Lower lobe of right lung (tissue), 2 donors: ENCODE results near the gene GMDS. TPM values are rescaled to one million over a fixed set of nuclear protein-coding genes. Genes with fewer than 3 reads are reported as not detected.

Experiments used
- ATAC-seq, 2 donors: fragments of 200-7000 bp; cut with Tn5 transposase; one replicate each; pipeline ENCODE4 v1.9.1; 2020 to 2022; ENCODE audit warnings: mild to moderate bottlenecking in 2 of 2, moderate library complexity in 2 of 2
- DNase-seq: peaks from one replicate; pipeline ENCODE4 v3.0.0-alpha.2; 2020
- H3K27ac ChIP-seq: fragments of 200-600 bp; one replicate; pipeline ENCODE4 v1.8.0; 2022
- H3K27me3 ChIP-seq: fragments of 200-600 bp; one replicate; pipeline ENCODE4 v1.8.0; 2022; ENCODE audit warnings: low read depth
- H3K36me3 ChIP-seq: fragments of 200-600 bp; one replicate; pipeline ENCODE4 v1.8.0; 2022; ENCODE audit warnings: mild to moderate bottlenecking
- H3K4me1 ChIP-seq: fragments of 200-600 bp; one replicate; pipeline ENCODE4 v1.8.0; 2022
- H3K4me3 ChIP-seq: fragments of 200-600 bp; one replicate; pipeline ENCODE4 v1.8.0; 2022; ENCODE audit warnings: mild to moderate bottlenecking
- H3K9me3 ChIP-seq: fragments of 200-600 bp; one replicate; pipeline ENCODE4 v1.8.0; 2022
- intact Hi-C: fragments of 100-400 bp; cut with DNase I; formaldehyde crosslinking; loops from one replicate; pipeline ENCODE4 v1.11.0; 2022
- total RNA-seq: library from RNA; stranded (reverse); fragmentation: NEBNext Ultra II Directional; extraction: Animal tissue kit (Norgen Biotek cat#: 25700); gene quantifications from one replicate; pipeline ENCODE4 v1.2.1, GENCODE V29; 2021
- TF ChIP-seq, protein P1 (sequence below): fragments of 200-600 bp; IDR thresholded peaks from one replicate; pipeline ENCODE4 v1.8.0; 2022; ENCODE audit warnings: antibody characterized with exemption, mild to moderate bottlenecking
- donor health status: DM: no; HTN: yes; CAD: no; lungs with severe emphysema.

Gene GMDS
- total RNA-seq, 1 donor from 2014 or later = 12.7 TPM

DNA sequence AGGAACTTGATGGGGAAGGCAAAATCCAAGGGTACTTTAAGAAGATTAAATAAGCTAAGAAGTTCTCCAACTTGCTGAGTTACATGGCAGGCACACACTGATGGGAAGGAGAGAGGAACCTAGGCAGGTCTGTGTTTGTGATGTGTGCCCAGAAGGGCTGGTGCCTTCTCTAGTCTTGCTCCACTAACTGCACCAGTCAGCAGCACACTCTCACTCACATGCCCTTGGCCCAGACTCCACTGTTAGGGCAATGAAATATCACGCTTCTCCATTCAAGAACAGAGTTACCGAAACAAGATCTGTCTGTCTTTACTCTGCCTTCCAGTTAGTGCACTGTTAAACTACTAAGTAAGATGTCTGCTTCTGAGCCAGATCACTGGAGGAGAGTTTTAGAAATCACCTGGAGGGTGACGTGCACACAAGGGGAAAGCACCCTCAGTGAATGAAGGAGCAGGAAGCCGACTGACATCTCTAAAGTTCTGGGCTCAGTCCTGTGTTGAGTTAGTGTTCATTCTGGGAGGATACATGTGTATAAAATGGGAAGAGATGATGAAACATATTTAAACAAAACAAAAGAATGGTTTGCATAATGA lies 384.6 kb downstream of the GMDS start:
- DNase-seq (no peak), ATAC-seq (no peak)
- TF ChIP-seq, protein P1, sequence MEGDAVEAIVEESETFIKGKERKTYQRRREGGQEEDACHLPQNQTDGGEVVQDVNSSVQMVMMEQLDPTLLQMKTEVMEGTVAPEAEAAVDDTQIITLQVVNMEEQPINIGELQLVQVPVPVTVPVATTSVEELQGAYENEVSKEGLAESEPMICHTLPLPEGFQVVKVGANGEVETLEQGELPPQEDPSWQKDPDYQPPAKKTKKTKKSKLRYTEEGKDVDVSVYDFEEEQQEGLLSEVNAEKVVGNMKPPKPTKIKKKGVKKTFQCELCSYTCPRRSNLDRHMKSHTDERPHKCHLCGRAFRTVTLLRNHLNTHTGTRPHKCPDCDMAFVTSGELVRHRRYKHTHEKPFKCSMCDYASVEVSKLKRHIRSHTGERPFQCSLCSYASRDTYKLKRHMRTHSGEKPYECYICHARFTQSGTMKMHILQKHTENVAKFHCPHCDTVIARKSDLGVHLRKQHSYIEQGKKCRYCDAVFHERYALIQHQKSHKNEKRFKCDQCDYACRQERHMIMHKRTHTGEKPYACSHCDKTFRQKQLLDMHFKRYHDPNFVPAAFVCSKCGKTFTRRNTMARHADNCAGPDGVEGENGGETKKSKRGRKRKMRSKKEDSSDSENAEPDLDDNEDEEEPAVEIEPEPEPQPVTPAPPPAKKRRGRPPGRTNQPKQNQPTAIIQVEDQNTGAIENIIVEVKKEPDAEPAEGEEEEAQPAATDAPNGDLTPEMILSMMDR = no peak
- no peak overlapping the region for H3K27ac ChIP-seq
- intact Hi-C loops = no loop called here
- no peaks in the 10 kb centered on the region for H3K4me1 ChIP-seq
- no peaks in the 10 kb centered on the region for H3K27me3 ChIP-seq
- H3K4me3 ChIP-seq = no peak overlapping the region
- H3K36me3 ChIP-seq = no peaks in the 10 kb centered on the region
- no peaks in the 10 kb centered on the region for H3K9me3 ChIP-seq

DNA sequence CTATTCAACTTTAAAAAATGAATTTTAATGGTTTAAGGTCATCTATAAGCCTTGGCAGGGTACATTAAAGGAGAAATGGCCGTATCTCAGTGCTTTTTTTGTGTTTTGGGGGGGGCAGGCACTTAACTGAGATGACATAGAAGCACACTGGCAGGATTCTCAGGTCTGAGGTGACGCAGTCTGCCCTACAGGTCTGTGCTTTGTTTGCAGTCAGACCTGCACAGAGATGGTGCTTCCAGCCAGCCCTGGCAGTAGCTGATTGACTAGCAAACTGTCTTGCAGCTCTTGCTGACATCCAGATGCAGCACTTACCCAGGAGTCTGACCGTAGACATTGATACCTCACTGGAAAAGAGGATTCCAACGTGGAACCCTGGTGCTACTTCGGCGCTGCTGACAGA lies 386.5 kb downstream of the GMDS start:
- H3K36me3 ChIP-seq = no peaks in the 10 kb centered on the region
- H3K9me3 ChIP-seq = no peaks in the 10 kb centered on the region
- no peak overlapping the region for H3K27ac ChIP-seq
- no peaks in the 10 kb centered on the region for H3K27me3 ChIP-seq
- H3K4me3 ChIP-seq = no peak overlapping the region
- H3K4me1 ChIP-seq = no peaks in the 10 kb centered on the region
- intact Hi-C loops = no loop called here
- DNase-seq (no peak), ATAC-seq (no peak)
- TF ChIP-seq, protein P1 = no peak

DNA sequence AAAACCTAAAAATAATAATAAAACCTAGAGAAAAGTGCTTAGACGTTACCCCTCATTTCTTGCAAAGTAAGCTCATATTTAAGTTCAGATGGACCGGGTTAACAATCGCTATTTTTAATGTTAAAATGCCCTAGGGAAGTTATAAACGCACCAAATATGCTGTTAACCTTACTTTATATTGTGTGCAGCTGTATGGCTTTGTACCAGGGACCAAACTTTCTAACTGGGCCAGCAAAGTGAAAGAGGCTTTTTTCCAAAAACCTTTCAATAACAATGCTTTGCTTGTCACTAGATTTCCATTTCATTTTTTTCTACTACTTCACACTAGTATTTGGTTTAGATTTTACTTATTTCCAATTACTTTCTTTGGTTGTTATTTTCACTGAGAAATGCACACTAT lies 387.2 kb downstream of the GMDS start:
- ATAC-seq (no peak), DNase-seq (no peak)
- intact Hi-C loops = no loop called here
- no peaks in the 10 kb centered on the region for H3K4me1 ChIP-seq
- no peaks in the 10 kb centered on the region for H3K36me3 ChIP-seq
- TF ChIP-seq, protein P1 = no peak
- no peak overlapping the region for H3K27ac ChIP-seq
- no peak overlapping the region for H3K4me3 ChIP-seq
- H3K27me3 ChIP-seq = no peaks in the 10 kb centered on the region
- H3K9me3 ChIP-seq = no peaks in the 10 kb centered on the region

DNA sequence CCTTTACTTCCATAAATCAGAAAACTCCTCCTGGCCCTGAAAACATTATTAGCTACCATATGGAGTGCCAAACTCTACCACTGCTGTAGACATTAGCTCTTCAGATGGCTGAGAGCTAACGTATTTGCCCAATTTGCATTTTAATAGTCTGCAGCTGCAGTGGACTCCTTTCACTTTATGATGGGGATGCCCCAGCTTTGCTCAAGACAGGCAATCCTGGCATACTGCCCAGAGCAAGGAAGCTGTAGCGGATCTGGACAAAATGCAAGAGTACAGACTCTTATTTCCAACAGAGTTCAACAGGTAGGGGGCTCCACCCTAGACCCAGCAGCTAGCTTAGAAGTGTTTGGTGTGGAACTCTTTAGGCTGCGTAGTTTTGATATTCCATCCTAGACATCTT lies 389.0 kb downstream of the GMDS start:
- intact Hi-C loops = no loop called here
- ATAC-seq (no peak), DNase-seq (no peak)
- H3K9me3 ChIP-seq = no peaks in the 10 kb centered on the region
- H3K4me1 ChIP-seq = no peaks in the 10 kb centered on the region
- no peaks in the 10 kb centered on the region for H3K36me3 ChIP-seq
- no peaks in the 10 kb centered on the region for H3K27me3 ChIP-seq
- no peak overlapping the region for H3K27ac ChIP-seq
- H3K4me3 ChIP-seq = no peak overlapping the region
- TF ChIP-seq, protein P1 = no peak

DNA sequence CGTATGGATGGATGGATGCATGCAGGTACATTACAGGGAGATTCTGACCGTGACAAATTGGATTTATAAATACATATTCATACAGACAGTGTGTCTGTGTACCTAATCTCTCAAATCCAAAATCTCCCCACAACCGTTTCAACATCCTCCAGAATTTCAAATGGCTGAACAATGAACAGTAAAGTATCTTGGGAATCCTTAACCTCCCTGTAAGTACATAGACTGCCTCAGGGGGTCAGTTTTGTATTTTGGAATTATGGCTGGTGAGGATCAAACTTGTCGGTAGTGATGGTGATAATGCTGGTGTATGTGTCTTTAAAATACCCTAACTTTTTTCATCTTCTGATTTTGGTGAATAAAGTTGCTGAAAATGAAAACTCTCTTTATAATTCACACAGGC lies 389.5 kb downstream of the GMDS start:
- no peak for ATAC-seq
- no peaks in the 10 kb centered on the region for H3K4me1 ChIP-seq
- intact Hi-C loops = no loop called here

More for the DNA sequence above, 389.5 kb downstream of the GMDS start:
- Histone ChIP-seq H3K4me3 (no peak overlapping the region), H3K27me3 (no peaks in the 10 kb centered on the region), H3K27ac (no peak overlapping the region), H3K9me3 (no peaks in the 10 kb centered on the region), H3K36me3 (no peaks in the 10 kb centered on the region)
- no peak for DNase-seq
- TF ChIP-seq, protein P1 = no peak
